DND-41 (cell line): ENCODE results near the gene S100A16.

Source experiments
- EZH2 ChIP-seq: IDR thresholded peaks from 3 replicates; pipeline ENCODE4 v1.6.1; 2012; ENCODE audit warnings: borderline replicate concordance, low read depth, mild to moderate bottlenecking, moderate library complexity, low read length, inconsistent platforms; ENCODE audit not compliant: severe bottlenecking
- TF ChIP-seq, protein P1 (sequence below): IDR thresholded peaks from 2 replicates; pipeline ENCODE4 v1.5.1; 2012; ENCODE audit warnings: borderline replicate concordance, low read length, moderate library complexity, mild to moderate bottlenecking; ENCODE audit not compliant: poor library complexity, severe bottlenecking; ENCODE audit errors: extremely low read depth

DNA sequence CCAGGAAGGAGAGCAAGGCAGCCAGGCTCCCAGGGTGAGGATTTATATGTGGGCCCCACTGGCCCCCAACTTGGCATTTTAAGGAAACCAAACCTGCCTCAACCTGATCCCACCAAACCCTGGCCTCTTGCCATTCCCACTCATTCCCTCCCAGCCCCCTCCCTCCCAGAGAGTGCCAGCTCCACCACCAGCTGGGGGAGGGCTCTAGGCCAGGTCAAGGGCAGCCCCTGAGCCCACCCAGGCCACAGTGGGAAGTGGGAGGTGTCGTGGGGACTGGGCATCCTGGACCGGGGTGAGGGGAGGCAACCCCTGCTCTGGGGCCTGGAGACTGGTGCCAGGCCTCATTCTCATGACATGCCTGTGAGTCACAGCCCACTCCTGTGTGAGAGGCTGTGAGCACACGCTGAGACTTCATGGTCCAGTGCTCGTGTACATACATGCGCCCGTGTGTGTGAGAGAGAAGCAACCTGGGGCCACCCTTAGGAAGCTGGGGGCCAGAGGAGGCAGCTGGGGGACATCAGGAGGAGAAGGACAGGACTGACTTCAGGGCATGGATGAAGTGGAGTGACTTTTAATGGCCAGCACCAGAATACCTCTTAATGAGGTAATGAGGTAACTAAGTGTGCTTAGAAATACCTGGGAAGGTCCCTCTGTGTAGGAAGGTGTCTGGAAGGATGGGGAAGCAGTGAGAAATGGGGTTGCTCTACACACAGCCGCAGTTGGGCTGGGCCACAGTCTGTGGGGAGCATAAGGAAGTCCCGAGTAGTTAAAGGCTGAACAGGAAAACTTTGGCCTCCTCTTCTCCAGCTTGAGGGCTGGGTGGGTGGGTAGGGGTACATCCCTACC, 47.2 kb downstream of the S100A16 start, which contains the start of gene S100A2:
- TF ChIP-seq, protein P1, sequence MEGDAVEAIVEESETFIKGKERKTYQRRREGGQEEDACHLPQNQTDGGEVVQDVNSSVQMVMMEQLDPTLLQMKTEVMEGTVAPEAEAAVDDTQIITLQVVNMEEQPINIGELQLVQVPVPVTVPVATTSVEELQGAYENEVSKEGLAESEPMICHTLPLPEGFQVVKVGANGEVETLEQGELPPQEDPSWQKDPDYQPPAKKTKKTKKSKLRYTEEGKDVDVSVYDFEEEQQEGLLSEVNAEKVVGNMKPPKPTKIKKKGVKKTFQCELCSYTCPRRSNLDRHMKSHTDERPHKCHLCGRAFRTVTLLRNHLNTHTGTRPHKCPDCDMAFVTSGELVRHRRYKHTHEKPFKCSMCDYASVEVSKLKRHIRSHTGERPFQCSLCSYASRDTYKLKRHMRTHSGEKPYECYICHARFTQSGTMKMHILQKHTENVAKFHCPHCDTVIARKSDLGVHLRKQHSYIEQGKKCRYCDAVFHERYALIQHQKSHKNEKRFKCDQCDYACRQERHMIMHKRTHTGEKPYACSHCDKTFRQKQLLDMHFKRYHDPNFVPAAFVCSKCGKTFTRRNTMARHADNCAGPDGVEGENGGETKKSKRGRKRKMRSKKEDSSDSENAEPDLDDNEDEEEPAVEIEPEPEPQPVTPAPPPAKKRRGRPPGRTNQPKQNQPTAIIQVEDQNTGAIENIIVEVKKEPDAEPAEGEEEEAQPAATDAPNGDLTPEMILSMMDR: no peak
- TF ChIP-seq EZH2: no peak
